Stimulated activated CD4-positive, alpha-beta T cell treated with anti-CD3 and anti-CD28 coated beads, Interleukin-12 subunit alpha, Interleukin-12 subunit beta, amount 100 ng/mL, for 4 hours (primary cell): ENCODE results near the gene PDF.
A peak's percentile ranks its signal among the peaks of the same experiment; 100 is the strongest.
"Not testable (repeated sequence)": the region's sequence is repeated elsewhere in the genome, so short reads cannot be mapped to it uniquely, and the experiment has no call there.

Experiments used
- DNase-seq: peaks from one replicate; pipeline ENCODE4 v3.0.0-alpha.2; 2020

The PDF gene

DNA sequence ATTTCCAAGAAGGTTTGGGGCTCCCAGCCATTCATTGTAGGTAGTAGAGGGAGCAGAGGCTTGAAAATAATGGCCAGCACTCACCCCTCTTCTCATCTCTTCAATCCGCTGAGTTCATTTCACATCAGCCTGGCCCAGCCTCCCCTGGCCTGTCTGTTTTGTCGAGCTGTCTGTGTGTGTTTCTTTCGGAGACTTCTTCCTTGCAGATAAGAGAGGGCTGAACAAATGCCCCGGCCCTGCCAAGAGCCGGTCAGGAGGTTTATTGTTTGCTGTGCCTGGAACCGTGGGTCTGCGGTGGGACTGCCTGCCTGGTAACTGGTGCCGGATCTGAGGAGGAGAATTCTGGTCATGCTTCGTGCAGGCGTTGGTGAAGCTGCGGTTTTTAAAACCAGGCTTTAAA lies 15.9 kb downstream of the PDF start:
- no peak for DNase-seq

DNA sequence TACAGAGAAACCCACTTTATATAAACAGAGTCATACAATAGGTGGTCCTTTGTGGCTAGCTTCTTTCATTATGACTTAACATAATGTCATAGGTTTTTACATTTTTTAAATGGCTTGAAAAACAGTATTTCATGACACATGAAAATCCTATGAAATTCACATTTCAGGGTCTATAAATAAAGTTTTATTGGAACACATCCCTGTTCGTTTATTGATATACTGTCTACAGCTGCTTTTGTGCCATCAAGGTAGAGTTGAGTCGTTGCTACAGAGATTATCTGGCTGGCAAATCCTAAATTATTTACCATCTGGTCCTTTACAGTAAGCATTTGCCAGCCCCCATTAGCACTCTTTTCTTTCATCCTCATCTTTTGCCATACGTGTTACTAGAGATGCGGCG lies 16.9 kb downstream of the PDF start:
- DNase-seq: no peak

- peak; percentile 38 for DNase-seq
These were observed 18.6 kb downstream of the PDF start for GRCh38 chr16:69311533-69312387.

DNA sequence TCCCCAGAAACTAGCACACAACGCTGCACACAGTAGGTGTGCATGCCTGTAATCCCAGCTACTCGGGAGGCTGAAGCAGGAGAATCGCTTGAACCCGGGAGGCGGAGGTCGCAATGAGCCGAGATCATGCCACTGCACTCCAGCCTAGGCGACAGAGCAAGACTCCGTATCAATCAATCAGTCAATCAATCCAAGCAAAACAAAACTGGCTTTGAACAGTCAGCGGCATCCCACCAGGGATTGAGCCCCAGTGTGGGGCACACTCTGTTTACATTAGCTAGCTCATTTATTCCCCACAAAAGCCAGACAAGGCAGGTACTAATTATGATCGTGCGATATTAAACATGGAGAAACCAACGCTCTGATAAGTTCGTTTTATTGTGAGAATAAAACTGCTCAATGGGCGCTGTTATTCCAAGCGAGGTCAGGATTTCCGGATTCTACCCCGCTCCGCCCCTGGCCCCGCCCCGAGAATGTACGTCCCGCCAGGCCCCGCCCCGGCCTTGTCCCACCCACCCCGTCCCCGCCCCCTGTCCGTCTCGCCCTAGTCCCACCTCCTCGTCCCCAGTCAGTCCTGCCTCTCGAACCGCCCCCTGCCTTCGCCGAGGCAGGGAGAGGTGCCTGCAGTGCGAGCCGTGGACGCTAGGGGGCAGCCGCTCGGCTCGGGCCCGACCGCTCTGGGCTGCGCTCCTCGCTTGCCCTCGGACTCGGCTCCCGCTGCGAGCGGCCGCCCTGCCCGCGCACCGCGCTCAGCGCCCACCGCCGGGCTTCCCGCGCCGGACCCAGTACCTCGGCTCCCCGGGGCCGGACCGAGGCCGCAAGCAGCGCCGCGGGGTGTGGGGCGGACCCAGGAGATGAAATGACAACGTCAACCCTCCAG lies 19.5 kb downstream of the PDF start, which contains the start of gene VPS4A:
Gene VPS4A, plus strand, starts transcription at position 698 of the 880 bp plus-strand sequence. Its CDS starts 162 bp downstream, at position 860.
- peak; percentile 99 for DNase-seq

DNA sequence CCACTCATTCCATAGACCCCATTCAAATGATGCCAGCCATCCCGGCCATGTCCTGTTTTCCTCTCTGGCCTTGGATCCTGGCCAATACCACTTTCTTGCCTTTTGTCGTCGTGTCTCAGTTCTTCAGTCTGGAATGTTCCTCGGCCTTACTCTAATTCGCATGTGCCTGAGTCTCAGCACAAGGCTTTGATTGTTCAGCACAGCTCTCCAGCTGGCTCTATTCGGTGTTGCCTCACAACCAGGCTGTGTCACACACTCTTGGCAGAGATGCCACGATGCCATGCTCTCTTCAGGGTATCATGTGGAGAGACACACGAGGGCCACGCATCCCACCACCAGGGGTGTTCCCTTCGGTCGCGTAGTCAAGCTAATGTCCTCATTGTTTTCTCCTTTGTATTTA lies 21.1 kb downstream of the PDF start:
- no peak for DNase-seq

GRCh38 chr16:69307856-69308255 lies 22.5 kb downstream of the PDF start:
- DNase-seq: no peak

GRCh38 chr16:69307091-69307490 lies 23.3 kb downstream of the PDF start:
- DNase-seq: no peak

DNA sequence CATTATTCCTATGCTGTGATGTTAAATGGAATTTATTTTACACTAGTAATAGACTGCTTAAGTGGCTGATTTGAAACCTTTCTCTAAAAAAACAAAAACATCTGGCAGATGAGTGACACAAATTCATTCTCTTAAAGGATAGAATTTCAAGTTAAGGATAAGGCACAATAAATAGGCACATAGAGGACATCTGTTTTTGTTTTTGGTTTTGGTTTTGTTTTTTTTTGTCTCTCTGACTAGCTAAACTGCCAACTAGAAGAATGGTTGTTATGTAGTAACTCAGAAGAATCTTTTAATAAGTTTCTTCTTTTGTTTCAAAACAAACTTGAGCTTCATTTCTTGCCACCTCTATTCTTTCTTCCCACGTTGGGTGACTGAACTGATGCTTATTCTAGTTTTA lies 24.4 kb downstream of the PDF start:
- DNase-seq: no peak

DNA sequence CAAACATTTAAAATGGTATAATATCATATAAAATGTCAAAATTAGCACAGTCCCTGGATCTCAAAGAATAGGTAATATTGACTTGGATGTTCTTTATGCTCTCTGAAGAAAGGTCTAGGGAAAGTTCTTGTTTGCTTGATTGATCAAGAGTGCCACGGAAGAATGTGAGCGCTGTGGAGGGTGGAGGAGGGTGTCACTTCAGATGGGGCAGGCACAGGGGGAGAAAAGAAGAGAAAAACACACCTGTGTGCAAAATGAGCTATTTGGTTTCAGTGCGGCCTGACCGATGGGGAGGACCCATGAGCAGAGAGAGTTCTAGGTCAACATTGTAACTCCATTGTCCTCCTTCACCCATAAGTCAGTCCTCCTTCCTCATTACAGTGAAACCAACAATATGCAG lies 28.1 kb downstream of the PDF start:
- DNase-seq: no peak

DNA sequence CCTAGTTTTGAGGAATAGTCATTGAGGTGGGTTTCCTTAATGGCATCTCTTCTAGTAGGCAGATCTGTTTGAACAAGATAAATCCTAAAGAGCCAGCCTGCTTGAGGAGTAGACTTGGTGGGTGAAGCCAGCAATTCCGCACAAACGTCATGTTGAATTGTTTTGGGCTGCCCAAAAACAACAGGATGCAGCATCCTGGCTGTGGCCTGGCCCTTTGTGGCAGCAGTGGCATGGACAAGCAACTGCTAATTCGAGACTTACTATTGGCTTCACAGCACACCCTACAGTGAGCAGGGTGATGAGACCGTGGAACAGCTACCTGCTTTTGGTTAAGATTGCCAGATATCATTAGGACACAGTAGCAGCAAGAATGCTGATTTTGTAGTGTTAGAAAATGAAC lies 28.5 kb downstream of the PDF start:
- no peak for DNase-seq

DNA sequence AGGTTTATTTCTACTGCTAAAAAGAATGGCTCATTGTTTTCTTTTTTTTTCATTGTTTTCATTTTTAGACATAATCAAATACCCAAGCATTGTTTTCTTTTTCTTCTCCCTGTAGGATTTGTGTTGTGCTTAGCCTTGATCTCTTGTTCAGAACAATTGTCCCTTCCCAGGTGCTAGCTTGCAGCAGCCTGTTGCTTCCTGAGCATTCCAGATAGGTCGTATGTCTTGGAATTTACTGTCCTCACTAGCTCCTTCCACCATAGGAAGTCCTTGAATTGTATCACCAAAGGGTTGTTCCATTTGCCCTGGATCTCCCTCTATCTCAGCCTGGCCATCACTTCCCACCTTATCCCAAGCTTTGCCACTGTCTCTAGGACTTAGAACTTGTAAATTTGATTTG lies 29.2 kb downstream of the PDF start:
- no peak for DNase-seq

DNA sequence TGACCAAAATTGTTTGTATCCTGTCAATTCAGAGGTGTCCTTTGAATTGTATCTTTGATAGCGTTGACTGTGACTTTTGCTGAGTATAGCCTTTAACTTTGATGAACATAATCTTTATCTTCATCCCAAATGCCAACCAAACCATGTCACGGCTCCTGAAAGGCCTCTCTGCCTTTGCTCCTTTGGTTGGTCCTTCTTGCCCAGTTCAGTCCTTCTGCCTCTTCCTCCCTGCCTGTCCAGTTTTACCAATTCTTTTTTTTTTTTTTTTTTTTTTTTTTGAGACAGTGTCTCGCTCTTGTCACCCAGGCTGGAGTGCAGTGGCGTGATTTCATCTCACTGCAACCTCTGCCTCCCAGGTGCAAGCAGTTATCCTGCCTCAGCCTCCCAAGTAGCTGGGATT lies 32.1 kb downstream of the PDF start:
- DNase-seq: no peak

- not testable (repeated sequence) for DNase-seq
These were observed 33.6 kb downstream of the PDF start for GRCh38 chr16:69296771-69297170.

DNA sequence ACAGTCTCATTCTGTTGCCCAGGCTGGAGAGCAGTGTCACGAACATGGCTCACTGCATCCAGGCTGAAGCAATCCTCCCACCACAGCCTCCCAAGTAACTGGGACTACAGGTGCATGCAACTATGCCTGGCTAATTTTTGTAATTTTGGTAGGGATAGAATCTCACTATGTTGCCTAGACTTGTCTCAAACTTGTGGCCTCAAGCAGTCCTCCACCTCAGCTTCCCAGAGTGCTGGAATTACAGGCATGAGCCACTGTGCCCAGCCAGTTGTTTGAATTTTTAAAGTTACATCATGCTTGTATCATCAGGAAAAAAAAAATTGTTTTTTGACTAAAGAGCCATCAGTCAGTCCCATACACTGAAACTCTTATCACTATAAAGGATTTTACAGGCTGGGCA lies 36.3 kb downstream of the PDF start:
- no peak for DNase-seq

- no peak for DNase-seq
These were observed 37.0 kb downstream of the PDF start for GRCh38 chr16:69293401-69293800.

DNA sequence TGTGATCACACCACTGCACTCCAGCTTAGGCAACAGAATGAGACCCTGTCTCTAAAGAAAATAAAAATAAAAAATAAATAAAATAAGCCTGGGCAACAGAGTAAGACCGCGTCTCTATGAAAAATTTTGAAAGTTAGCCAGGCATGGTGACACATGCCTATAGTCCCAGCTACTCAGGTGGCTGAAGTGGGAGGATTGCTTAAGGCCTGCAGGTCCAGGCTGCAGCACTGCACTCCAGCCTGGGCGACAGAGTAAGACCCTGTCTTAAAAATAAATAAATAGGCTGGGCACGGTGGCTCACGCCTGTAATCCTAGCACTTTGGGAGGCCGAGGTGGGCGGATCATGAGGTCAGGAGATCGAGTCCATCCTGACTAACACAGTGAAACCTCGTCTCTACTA lies 38.7 kb downstream of the PDF start:
- DNase-seq: not testable (repeated sequence)

DNA sequence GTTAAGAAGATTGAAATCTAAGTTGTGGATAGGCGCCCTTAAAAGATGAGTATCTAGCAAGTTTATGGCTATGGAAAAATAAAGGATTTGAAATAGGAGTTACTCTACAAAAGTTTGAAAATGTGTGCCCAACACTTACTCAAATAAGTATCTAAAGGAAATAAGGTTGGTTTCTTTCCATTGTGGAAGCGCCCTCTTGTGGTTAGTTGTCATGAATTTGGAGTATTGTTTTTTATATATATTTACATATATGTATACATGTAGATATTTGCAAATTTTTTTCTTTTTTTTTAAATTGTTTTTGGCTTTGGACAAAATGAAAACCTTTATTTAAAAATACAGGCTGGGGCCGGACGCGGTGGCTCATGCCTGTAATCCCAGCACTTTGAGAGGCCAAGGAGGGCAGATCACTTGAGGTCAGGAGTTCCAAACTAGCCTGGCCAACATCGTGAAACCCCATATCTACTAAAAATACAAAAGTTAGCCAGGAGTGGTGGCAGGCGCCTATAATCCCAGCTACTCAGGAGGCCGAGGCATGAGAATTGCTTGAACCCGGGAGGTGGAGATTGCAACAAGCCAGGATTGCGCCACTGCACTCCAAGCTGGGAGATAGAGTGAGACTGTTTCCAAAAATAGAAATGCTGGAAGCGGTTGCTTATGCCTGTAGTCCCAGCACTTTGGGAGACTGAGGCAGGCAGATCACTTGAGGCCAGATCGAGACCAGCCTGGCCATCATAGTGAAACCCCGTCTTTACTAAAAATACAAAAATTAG lies 43.3 kb downstream of the PDF start:
- peak; percentile 11 for DNase-seq

DNA sequence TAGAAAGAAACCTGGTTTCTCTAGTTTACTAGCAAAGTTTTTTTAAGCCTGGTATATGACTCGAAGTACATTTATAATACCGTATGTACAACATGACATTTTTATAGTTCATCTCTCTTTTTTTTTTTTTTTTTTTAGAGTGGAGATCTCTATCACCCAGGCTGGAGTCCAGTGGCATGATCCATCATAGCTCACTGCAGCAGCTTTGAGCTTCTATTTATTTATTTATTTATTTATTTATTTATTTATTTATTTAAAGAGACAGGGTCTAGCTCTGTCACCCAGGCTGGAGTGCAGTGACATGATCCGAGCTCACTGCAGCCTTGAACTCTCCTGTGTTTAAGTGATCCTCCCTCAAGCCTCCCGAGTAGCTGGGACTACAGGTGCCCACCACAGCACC lies 45.1 kb downstream of the PDF start:
- no peak for DNase-seq

GRCh38 chr16:69283851-69284250 lies 46.5 kb downstream of the PDF start:
- DNase-seq: no peak

GRCh38 chr16:69277413-69277812 lies 53.0 kb downstream of the PDF start:
- no peak for DNase-seq
